ENCODE data around the gene DAAM2. TPM values are rescaled to one million over a fixed set of nuclear protein-coding genes. Genes with fewer than 3 reads are reported as not detected.

Gene DAAM2
- polyA plus RNA-seq, 1 of the 3 experiments (the other 2 are of a cell fraction): 0.20 TPM

- POLR2A ChIA-PET: no interaction called here
Observed at GRCh38 chr6:39819228-39819627, 27.1 kb downstream of the DAAM2 start.

More at GRCh38 chr6:39819228-39819627, 27.1 kb downstream of the DAAM2 start:
- Histone ChIP-seq H3K9ac (no peak overlapping the region), H3F3A (replicated peaks; ENCODE audit: insufficient read depth) (no peaks in the 10 kb centered on the region), H3K9me2 (no peaks in the 10 kb centered on the region), H3K4me2 (no peak overlapping the region), H3K27ac (ENCODE audit: low read depth in 2 of 2, low read length in 1 of 2) (no peak overlapping the region), H3K27me3 (ENCODE audit: insufficient read depth) (no peaks in the 10 kb centered on the region), H3K36me3 (replicated peaks in 1 of 2; ENCODE audit: control insufficient read depth in 1 of 2, insufficient read depth in 2 of 2, low read length in 1 of 2) (no peaks in the 10 kb centered on the region), H4K20me1 (ENCODE audit: insufficient read depth) (no peaks in the 10 kb centered on the region), H3K4me3 (ENCODE audit: low read depth in 2 of 2, low read length in 1 of 2) (no peak overlapping the region), H3K79me2 (ENCODE audit: insufficient read depth) (no peaks in the 10 kb centered on the region), H2AFZ (ENCODE audit: low read depth) (no peak overlapping the region), H3K4me1 (ENCODE audit: control insufficient read depth in 1 of 2, insufficient read depth in 2 of 2, low read depth in 1 of 2, low read length in 1 of 2) (peaks cover 0 to 12% of the 10 kb centered on the region in 2 experiments; a peak in 1 of 4 replicates), H3K9me3 (no peaks in the 10 kb centered on the region)
- DNase-seq: no peak
- WGBS (ENCODE audit: low lambda C conversion rate): 40% methylated on average over 1 of the region's 1 CpG
- CTCF ChIA-PET: interaction anchor here (1.1 kb wide), 1 partner anchor 47 kb away, joined by 3 read pairs; no protein-coding TSS in a partner anchor
- TF ChIP-seq, protein P1, sequence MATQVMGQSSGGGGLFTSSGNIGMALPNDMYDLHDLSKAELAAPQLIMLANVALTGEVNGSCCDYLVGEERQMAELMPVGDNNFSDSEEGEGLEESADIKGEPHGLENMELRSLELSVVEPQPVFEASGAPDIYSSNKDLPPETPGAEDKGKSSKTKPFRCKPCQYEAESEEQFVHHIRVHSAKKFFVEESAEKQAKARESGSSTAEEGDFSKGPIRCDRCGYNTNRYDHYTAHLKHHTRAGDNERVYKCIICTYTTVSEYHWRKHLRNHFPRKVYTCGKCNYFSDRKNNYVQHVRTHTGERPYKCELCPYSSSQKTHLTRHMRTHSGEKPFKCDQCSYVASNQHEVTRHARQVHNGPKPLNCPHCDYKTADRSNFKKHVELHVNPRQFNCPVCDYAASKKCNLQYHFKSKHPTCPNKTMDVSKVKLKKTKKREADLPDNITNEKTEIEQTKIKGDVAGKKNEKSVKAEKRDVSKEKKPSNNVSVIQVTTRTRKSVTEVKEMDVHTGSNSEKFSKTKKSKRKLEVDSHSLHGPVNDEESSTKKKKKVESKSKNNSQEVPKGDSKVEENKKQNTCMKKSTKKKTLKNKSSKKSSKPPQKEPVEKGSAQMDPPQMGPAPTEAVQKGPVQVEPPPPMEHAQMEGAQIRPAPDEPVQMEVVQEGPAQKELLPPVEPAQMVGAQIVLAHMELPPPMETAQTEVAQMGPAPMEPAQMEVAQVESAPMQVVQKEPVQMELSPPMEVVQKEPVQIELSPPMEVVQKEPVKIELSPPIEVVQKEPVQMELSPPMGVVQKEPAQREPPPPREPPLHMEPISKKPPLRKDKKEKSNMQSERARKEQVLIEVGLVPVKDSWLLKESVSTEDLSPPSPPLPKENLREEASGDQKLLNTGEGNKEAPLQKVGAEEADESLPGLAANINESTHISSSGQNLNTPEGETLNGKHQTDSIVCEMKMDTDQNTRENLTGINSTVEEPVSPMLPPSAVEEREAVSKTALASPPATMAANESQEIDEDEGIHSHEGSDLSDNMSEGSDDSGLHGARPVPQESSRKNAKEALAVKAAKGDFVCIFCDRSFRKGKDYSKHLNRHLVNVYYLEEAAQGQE (IDR thresholded peaks at IDR 0.05; ENCODE audit: low read depth, low read length): no peak
- TF ChIP-seq, protein P2, sequence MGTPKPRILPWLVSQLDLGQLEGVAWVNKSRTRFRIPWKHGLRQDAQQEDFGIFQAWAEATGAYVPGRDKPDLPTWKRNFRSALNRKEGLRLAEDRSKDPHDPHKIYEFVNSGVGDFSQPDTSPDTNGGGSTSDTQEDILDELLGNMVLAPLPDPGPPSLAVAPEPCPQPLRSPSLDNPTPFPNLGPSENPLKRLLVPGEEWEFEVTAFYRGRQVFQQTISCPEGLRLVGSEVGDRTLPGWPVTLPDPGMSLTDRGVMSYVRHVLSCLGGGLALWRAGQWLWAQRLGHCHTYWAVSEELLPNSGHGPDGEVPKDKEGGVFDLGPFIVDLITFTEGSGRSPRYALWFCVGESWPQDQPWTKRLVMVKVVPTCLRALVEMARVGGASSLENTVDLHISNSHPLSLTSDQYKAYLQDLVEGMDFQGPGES (IDR thresholded peaks at IDR 0.05; ENCODE audit: low read depth, low read length): no peak
- TF ChIP-seq CHD2 (IDR thresholded peaks at IDR 0.05; ENCODE audit: low read length, partially characterized antibody): no peak
- no peak for TF ChIP-seq TEAD4 (IDR thresholded peaks at IDR 0.05; ENCODE audit: borderline replicate concordance, insufficient read depth)
- no peak for TF ChIP-seq RXRA (IDR thresholded peaks at IDR 0.05; ENCODE audit: borderline replicate concordance, low read depth)
- no peak for TF ChIP-seq RCOR1 (IDR thresholded peaks at IDR 0.05; ENCODE audit: low read length)
- TF ChIP-seq GATA2 (CRISPR knock-in tag; IDR thresholded peaks at IDR 0.05): no peak
- TF ChIP-seq ZBTB33 (IDR thresholded peaks at IDR 0.05; ENCODE audit: borderline replicate concordance, low read depth): no peak
- no peak for TF ChIP-seq EZH2phosphoT487 (IDR thresholded peaks at IDR 0.05; ENCODE audit: borderline replicate concordance, low read depth)
- no peak for TF ChIP-seq FOSL2 (IDR thresholded peaks at IDR 0.05; ENCODE audit: borderline replicate concordance, low read depth)
- TF ChIP-seq MEF2A (IDR thresholded peaks at IDR 0.05; ENCODE audit: borderline replicate concordance, low read depth): no peak
- TF ChIP-seq MAX (IDR thresholded peaks at IDR 0.05; ENCODE audit: low read depth): no peak
- TF ChIP-seq SIN3A (IDR thresholded peaks at IDR 0.05; ENCODE audit: borderline replicate concordance, low read depth, low read length): no peak
- no peak for TF ChIP-seq POLR2AphosphoS5 (IDR thresholded peaks at IDR 0.05; ENCODE audit: low read depth, low read length)
- TF ChIP-seq EP300 (IDR thresholded peaks at IDR 0.05; ENCODE audit: borderline replicate concordance in 1 of 2, low read depth in 1 of 2, low read length in 1 of 2): no peak
- no peak for TF ChIP-seq RFX5 (IDR thresholded peaks at IDR 0.05; ENCODE audit: low read length)
- TF ChIP-seq RAD21 (IDR thresholded peaks at IDR 0.05; ENCODE audit: low read length): no peak
- TF ChIP-seq USF1 (IDR thresholded peaks at IDR 0.05; ENCODE audit: borderline replicate concordance, low read depth): no peak
- no peak for TF ChIP-seq NRF1 (IDR thresholded peaks at IDR 0.05; ENCODE audit: low read depth, low read length)
